H1 (cell line): ENCODE data around the gene KCNQ1. TPM values are rescaled to one million over a fixed set of nuclear protein-coding genes. Genes with fewer than 3 reads are reported as not detected.

ENCODE experiments used
- CTCF ChIA-PET: fragments of 300-600 bp; sonication (Branson Sonifier 250); formaldehyde crosslinking; loops from one replicate; lab custom pipeline; 2021; ENCODE audit not compliant: partially characterized antibody; lab: Charles Lee
- POLR2A ChIA-PET: fragments of 300-600 bp; sonication (Branson Sonifier 250); formaldehyde crosslinking; loops from one replicate; lab custom pipeline; 2021; ENCODE audit warnings: inconsistent platforms; ENCODE audit not compliant: partially characterized antibody; lab: Charles Lee
- DNase-seq, 2 experiments: peaks; one replicate each; pipeline versions ENCODE4 v3.0.0 to v3.0.0-alpha.2; 2010 to 2022; ENCODE audit warnings: low spot score in 2 of 2, low read depth in 1 of 2, mixed read lengths in 1 of 2
- FAIRE-seq: peaks from 2 replicates; lab custom pipeline; 2011; peaks lifted over from hg19 to GRCh38; lab: Jason Lieb, UNC
- H2AFZ ChIP-seq: 2 replicates; pipeline ENCODE4 v1.8.1; 2012; ENCODE audit warnings: low read length, inconsistent platforms
- H2AK5ac ChIP-seq: 2 replicates; pipeline ENCODE4 v1.6.1; 2013; ENCODE audit warnings: low read depth, low read length
- H2BK120ac ChIP-seq: replicated peaks from 2 replicates; pipeline ENCODE3; 2013; ENCODE audit warnings: low read depth, low read length, inconsistent platforms
- H2BK12ac ChIP-seq: 2 replicates; pipeline ENCODE4 v1.6.1; 2013; ENCODE audit warnings: low read depth, low read length
- H2BK15ac ChIP-seq: 2 replicates; pipeline ENCODE4 v1.6.1; 2013; ENCODE audit warnings: low read length
- H2BK20ac ChIP-seq: 2 replicates; pipeline ENCODE4 v1.6.1; 2013; ENCODE audit warnings: low read length
- H2BK5ac ChIP-seq: 2 replicates; pipeline ENCODE4 v1.6.1; 2013; ENCODE audit warnings: low read depth, low read length
- H3K14ac ChIP-seq: 2 replicates; pipeline ENCODE4 v1.6.1; 2013; ENCODE audit warnings: inconsistent platforms; ENCODE audit not compliant: insufficient read length
- H3K18ac ChIP-seq: 2 replicates; pipeline ENCODE4 v1.6.1; 2013; ENCODE audit warnings: low read length; ENCODE audit errors: extremely low read depth
- H3K23ac ChIP-seq: 2 replicates; pipeline ENCODE4 v1.6.1; 2013; ENCODE audit warnings: inconsistent platforms; ENCODE audit not compliant: insufficient read length
- H3K23me2 ChIP-seq: 2 replicates; pipeline ENCODE4 v1.6.1; 2013; ENCODE audit warnings: low read depth, low read length
- H3K27ac ChIP-seq: 2 replicates; pipeline ENCODE4 v1.6.1; 2011; ENCODE audit warnings: low read depth, low read length, inconsistent platforms
- H3K27me3 ChIP-seq, 4 experiments: replicated peaks in 1 of 4; 1 replicate in 1 of 4; 2 replicates in 3 of 4; pipeline versions ENCODE4 v1.6.1 to v1.8.1; 2011 to 2013; ENCODE audit warnings: low read length in 3 of 4, mild to moderate bottlenecking in 3 of 4, inconsistent platforms in 2 of 4, mixed read lengths in 2 of 4, moderate library complexity in 1 of 4; ENCODE audit not compliant: control insufficient read depth in 3 of 4, insufficient read depth in 3 of 4; ENCODE audit errors: extremely low read depth in 1 of 4
- H3K36me3 ChIP-seq, 4 experiments: 2 replicates each; pipeline versions ENCODE4 v1.6.1 to v1.8.1; 2011 to 2013; ENCODE audit warnings: mild to moderate bottlenecking in 4 of 4, low read length in 3 of 4, moderate library complexity in 2 of 4, control low read depth in 1 of 4, inconsistent platforms in 1 of 4; ENCODE audit not compliant: insufficient read depth in 4 of 4, control insufficient read depth in 2 of 4
- H3K4ac ChIP-seq: replicated peaks from 2 replicates; pipeline ENCODE3; 2013; ENCODE audit warnings: low read length, low read depth, mixed read lengths, inconsistent platforms; ENCODE audit not compliant: insufficient read length
- H3K4me1 ChIP-seq, 4 experiments: replicated peaks in 1 of 4; 1 replicate in 1 of 4; 2 replicates in 3 of 4; pipeline versions ENCODE4 v1.6.1 to v1.8.1; 2011 to 2013; ENCODE audit warnings: low read length in 3 of 4, inconsistent platforms in 2 of 4, mixed read lengths in 1 of 4; ENCODE audit not compliant: insufficient read depth in 4 of 4, control insufficient read depth in 3 of 4
- H3K4me2 ChIP-seq, 2 experiments: 2 replicates each; pipeline versions ENCODE4 v1.6.1 to v1.8.1; 2011 to 2013; ENCODE audit warnings: low read depth in 2 of 2, low read length in 2 of 2, control low read depth in 1 of 2, inconsistent platforms in 1 of 2, mild to moderate bottlenecking in 1 of 2; ENCODE audit not compliant: insufficient read depth in 1 of 2
- H3K4me3 ChIP-seq, 4 experiments: fragments of 200-600, 300-600 bp in 1 of 4; sonication (generic), shearing (Covaris generic), sonication (Bioruptor Twin) in 1 of 4; 2 replicates each; pipeline versions ENCODE4 v1.5.1 to v1.8.1; 2011 to 2016; ENCODE audit warnings: low read length in 4 of 4, low read depth in 3 of 4, control low read depth in 2 of 4, inconsistent platforms in 2 of 4, mild to moderate bottlenecking in 2 of 4, mixed read lengths in 1 of 4, moderate library complexity in 1 of 4; ENCODE audit not compliant: insufficient read depth in 2 of 4; ENCODE audit errors: extremely low read depth in 1 of 4
- H3K56ac ChIP-seq: replicated peaks from 2 replicates; pipeline ENCODE3; 2013; ENCODE audit warnings: low read depth, mild to moderate bottlenecking, mixed read lengths, low read length, inconsistent platforms; ENCODE audit not compliant: insufficient read length
- H3K79me1 ChIP-seq: 2 replicates; pipeline ENCODE4 v1.6.1; 2013; ENCODE audit warnings: low read depth, low read length, control low read depth
- H3K79me2 ChIP-seq, 2 experiments: 2 replicates each; pipeline versions ENCODE4 v1.6.1 to v1.8.1; 2012 to 2013; ENCODE audit warnings: low read length in 2 of 2, mild to moderate bottlenecking in 2 of 2, inconsistent platforms in 1 of 2; ENCODE audit not compliant: insufficient read depth in 2 of 2, control insufficient read depth in 1 of 2
- H3K9ac ChIP-seq, 4 experiments: replicated peaks in 1 of 4; 1 replicate in 1 of 4; 2 replicates in 3 of 4; pipeline versions ENCODE4 v1.6.1 to v1.8.1; 2011 to 2013; ENCODE audit warnings: low read depth in 3 of 4, low read length in 3 of 4, control low read depth in 2 of 4, mild to moderate bottlenecking in 2 of 4, moderate library complexity in 2 of 4, inconsistent platforms in 1 of 4; ENCODE audit errors: extremely low read depth in 1 of 4
- H3K9me3 ChIP-seq, 2 experiments: 2 replicates each; pipeline versions ENCODE4 v1.6.1 to v1.8.1; 2012 to 2013; ENCODE audit warnings: mild to moderate bottlenecking in 2 of 2, moderate library complexity in 2 of 2, control low read depth in 1 of 2, inconsistent platforms in 1 of 2, low read depth in 1 of 2, low read length in 1 of 2, mixed read lengths in 1 of 2; ENCODE audit not compliant: insufficient read depth in 2 of 2
- H4K20me1 ChIP-seq, 2 experiments: replicated peaks in 1 of 2; 2 replicates each; pipeline versions ENCODE3 to v1.8.1; 2011 to 2013; ENCODE audit warnings: inconsistent platforms in 2 of 2, low read length in 2 of 2, mild to moderate bottlenecking in 1 of 2; ENCODE audit not compliant: insufficient read depth in 2 of 2, control insufficient read depth in 1 of 2
- H4K5ac ChIP-seq: 2 replicates; pipeline ENCODE4 v1.6.1; 2013; ENCODE audit warnings: low read length, low read depth, mixed read lengths, inconsistent platforms; ENCODE audit not compliant: insufficient read length
- H4K8ac ChIP-seq: 2 replicates; pipeline ENCODE4 v1.8.0; 2013; ENCODE audit warnings: mild to moderate bottlenecking, moderate library complexity, low read length, inconsistent platforms; ENCODE audit not compliant: insufficient read depth; ENCODE audit errors: extremely low read depth
- H4K91ac ChIP-seq: replicated peaks from 2 replicates; pipeline ENCODE3; 2013; ENCODE audit warnings: low read length, mixed read lengths, inconsistent platforms; ENCODE audit not compliant: insufficient read length
- EP300 ChIP-seq, 2 experiments: IDR thresholded peaks; 1 replicate in 1 of 2; 2 replicates in 1 of 2; pipeline ENCODE4 v1.6.1; 2011 to 2012; ENCODE audit warnings: low read depth in 2 of 2, low read length in 2 of 2, mild to moderate bottlenecking in 2 of 2, borderline replicate concordance in 1 of 2, inconsistent platforms in 1 of 2, moderate library complexity in 1 of 2
- WGBS, 2 experiments: shearing (Covaris generic) in 1 of 2; methylation state at CpG; one replicate each; pipeline versions ENCODE4 v1.1.6 to v1.1.7; 2013 to 2015; ENCODE audit warnings: low lambda C conversion rate in 2 of 2, mixed read lengths in 2 of 2, inconsistent platforms in 1 of 2, low coverage in 1 of 2, missing lambda C conversion rate in 1 of 2; ENCODE audit not compliant: insufficient replicate concordance in 2 of 2, insufficient coverage in 1 of 2, insufficient read length in 1 of 2; ENCODE audit errors: extremely low coverage in 1 of 2, missing lambda C conversion rate in 1 of 2; 5-methylcytosine and 5-hydroxymethylcytosine counted together
- polyA plus RNA-seq, 7 experiments: library from polyadenylated mRNA; depleted of rRNA in 3 of 7; stranded (reverse) in 5 of 7; unstranded in 2 of 7; fragments of >200 nt in 5 of 7; fragments of 200-250 nt in 2 of 7; gene quantifications; 1 replicate in 5 of 7; 2 replicates in 1 of 7; 4 replicates in 1 of 7; pipeline versions ENCODE4 v1.2.1 to v1.2.3, GENCODE V29; 2011 to 2013; ENCODE audit warnings: missing spikeins in 2 of 7, mixed read lengths in 2 of 7
- total RNA-seq: library from RNA; stranded (reverse); fragmentation: NEBNext Ultra II Directional; extraction: Animal tissue kit (Norgen Biotek cat#: 25700); gene quantifications from 2 replicates; pipeline ENCODE4 v1.2.1, GENCODE V29; 2021

The KCNQ1 gene
- total and polyA plus RNA-seq, 2 of the 8 experiments (the other 6 are each of a cell fraction or from before 2014, with no cell fraction given): 1.9 to 2.0 TPM

DNA sequence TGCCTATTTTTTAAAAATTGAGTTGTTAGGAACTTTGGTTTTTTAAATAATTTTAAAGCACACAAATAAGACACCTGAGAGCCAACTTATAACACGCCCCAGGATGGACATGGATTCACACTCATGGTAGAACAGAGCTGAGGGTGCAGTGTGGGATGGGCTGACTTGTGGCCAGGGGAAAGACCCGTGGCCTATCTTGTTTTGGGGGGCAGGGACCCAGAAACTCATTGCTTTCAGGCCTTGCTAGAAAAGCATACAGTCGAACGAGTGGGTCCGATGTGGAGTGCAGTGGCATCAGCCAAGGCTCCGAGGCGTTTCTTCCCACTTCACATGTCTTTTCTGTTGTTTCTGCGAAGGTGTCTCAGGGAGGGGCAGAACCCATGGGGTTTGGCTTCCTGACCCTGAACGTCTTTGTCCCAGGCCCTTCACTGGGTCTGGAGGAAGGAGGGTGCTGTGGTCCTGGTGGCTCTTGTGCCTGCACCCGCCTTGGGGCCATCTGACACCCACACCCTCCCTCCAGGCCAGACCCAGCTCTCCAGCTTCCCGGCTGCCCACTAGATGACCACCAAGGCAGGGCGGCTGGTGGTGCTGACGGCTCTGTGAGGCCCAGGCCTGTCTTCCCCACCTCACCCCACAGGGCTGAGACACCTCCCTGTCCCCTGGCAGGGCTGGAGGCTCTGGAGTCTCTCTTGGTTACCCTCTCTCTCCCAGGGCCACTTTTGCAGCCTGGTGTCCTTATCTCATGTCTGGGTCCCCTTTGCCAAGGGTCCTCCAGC is 120.8 kb downstream of the KCNQ1 start:
- ChIA-PET CTCF (interaction anchor here (0.6 to 7.6 kb wide), 3 partner anchors 37 to 335 kb away, joined by 3 to 51 read pairs (median 4); no protein-coding TSS in a partner anchor), POLR2A (no interaction called here)
- no peak overlapping the region for H2AFZ ChIP-seq
- H2AK5ac ChIP-seq: no peak overlapping the region
- H4K8ac ChIP-seq: no peak overlapping the region
- no peak for FAIRE-seq
- H3K18ac ChIP-seq: no peak overlapping the region
- no peak overlapping the region for H3K27ac ChIP-seq
- peaks cover 0 to 5% of the 10 kb centered on the region in 2 experiments for H4K20me1 ChIP-seq
- 90% methylated on average over 11 of the region's 13 CpGs; no CpG with 5 or more reads in 1 of the 2 experiments for WGBS, 2 experiments
- H3K23ac ChIP-seq: no peak overlapping the region
- no peaks in the 10 kb centered on the region for H3K23me2 ChIP-seq
- H4K91ac ChIP-seq: no peak overlapping the region
- no peak overlapping the region for H2BK120ac ChIP-seq
- no peaks in the 10 kb centered on the region for H3K36me3 ChIP-seq
- H3K14ac ChIP-seq: no peak overlapping the region
- peaks cover 0 to 55% (median 33%) of the 10 kb centered on the region in 4 experiments; a peak in 6 of 7 replicates for H3K27me3 ChIP-seq
- H2BK12ac ChIP-seq: no peak overlapping the region
- H3K79me1 ChIP-seq: no peaks in the 10 kb centered on the region
- no peak overlapping the region for H2BK15ac ChIP-seq
- no peak overlapping the region for H4K5ac ChIP-seq
- H3K4me2 ChIP-seq: no peak overlapping the region
- no peak for TF ChIP-seq EP300 (IDR thresholded peaks at IDR 0.05; ENCODE audit: borderline replicate concordance in 1 of 2, low read depth in 2 of 2, low read length in 2 of 2)
- no peaks in the 10 kb centered on the region for H3K79me2 ChIP-seq
- DNase-seq: no peak
- peaks cover 0 to 9% (median 2%) of the 10 kb centered on the region in 4 experiments; a peak in 3 of 7 replicates for H3K4me1 ChIP-seq
- peaks cover 0 to 4% of the 10 kb centered on the region in 2 experiments; a peak in 1 of 4 replicates for H3K9me3 ChIP-seq
- no peak overlapping the region for H3K4ac ChIP-seq
- no peak overlapping the region for H2BK20ac ChIP-seq
- H3K4me3 ChIP-seq: no peak overlapping the region
- no peak overlapping the region for H3K9ac ChIP-seq
- no peak overlapping the region for H3K56ac ChIP-seq
- no peak overlapping the region for H2BK5ac ChIP-seq
